Neural progenitor cell (in vitro differentiated cells): ENCODE data around the gene IL17B. TPM values are rescaled to one million over a fixed set of nuclear protein-coding genes. Genes with fewer than 3 reads are reported as not detected.

Source experiments
- DNase-seq: peaks from one replicate; pipeline ENCODE4 v3.0.0-alpha.2; 2016; ENCODE audit warnings: low spot score
- H2AFZ ChIP-seq: fragments of 200-600 bp; sonication (generic); replicated peaks from 2 replicates; pipeline ENCODE4 v1.6.1; 2016; ENCODE audit warnings: antibody characterized with exemption
- H3F3A ChIP-seq: fragments of 200-600 bp; sonication (generic); 2 replicates; pipeline ENCODE4 v1.6.1; 2016; ENCODE audit warnings: antibody characterized with exemption, low read depth
- H3K27ac ChIP-seq: fragments of 200-600 bp; sonication (generic); 2 replicates; pipeline ENCODE4 v1.5.1; 2016; ENCODE audit warnings: mild to moderate bottlenecking
- H3K27me3 ChIP-seq: fragments of 200-600 bp; sonication (generic); 2 replicates; pipeline ENCODE4 v1.6.1; 2016; ENCODE audit warnings: mild to moderate bottlenecking, moderate library complexity
- H3K36me3 ChIP-seq: fragments of 200-600 bp; sonication (generic); 2 replicates; pipeline ENCODE4 v1.5.1; 2016
- H3K4me1 ChIP-seq: fragments of 200-600 bp; sonication (generic); 2 replicates; pipeline ENCODE4 v1.6.1; 2016; ENCODE audit warnings: mixed run types
- H3K4me2 ChIP-seq: fragments of 200-600 bp; sonication (generic); 2 replicates; pipeline ENCODE4 v1.6.1; 2016
- H3K4me3 ChIP-seq: fragments of 200-600 bp; sonication (generic); 2 replicates; pipeline ENCODE4 v1.5.1; 2016
- H3K79me2 ChIP-seq: fragments of 200-600 bp; sonication (generic); 2 replicates; pipeline ENCODE4 v1.6.1; 2016; ENCODE audit warnings: low read depth
- H3K9ac ChIP-seq: fragments of 200-600 bp; sonication (generic); 2 replicates; pipeline ENCODE4 v1.6.1; 2016
- H3K9me3 ChIP-seq: fragments of 200-600 bp; sonication (generic); 2 replicates; pipeline ENCODE4 v1.5.1; 2016; ENCODE audit warnings: low read depth
- H4K20me1 ChIP-seq: fragments of 200-600 bp; sonication (generic); 2 replicates; pipeline ENCODE4 v1.6.1; 2016; ENCODE audit warnings: low read depth
- H3K27ac Mint-ChIP-seq: 3 replicates; pipeline ENCODE4 v1.8.0; 2021; ENCODE audit warnings: mixed read lengths
- H3K27me3 Mint-ChIP-seq: 2 replicates; pipeline ENCODE4 v1.8.0; 2022; ENCODE audit warnings: low read depth, mild to moderate bottlenecking, inconsistent platforms, moderate library complexity, mixed read lengths; ENCODE audit not compliant: insufficient read depth
- H3K36me3 Mint-ChIP-seq: 3 replicates; pipeline ENCODE4 v1.8.0; 2021; ENCODE audit warnings: mixed read lengths
- H3K4me1 Mint-ChIP-seq: 3 replicates; pipeline ENCODE4 v1.8.0; 2021; ENCODE audit warnings: mixed read lengths
- H3K4me3 Mint-ChIP-seq: 3 replicates; pipeline ENCODE4 v1.8.0; 2021; ENCODE audit warnings: mild to moderate bottlenecking, moderate library complexity, mixed read lengths
- H3K9me3 Mint-ChIP-seq: 3 replicates; pipeline ENCODE4 v1.8.0; 2020; ENCODE audit warnings: mixed read lengths
- EZH2 ChIP-seq: fragments of 200-600 bp; sonication (generic); IDR thresholded peaks from 2 replicates; pipeline ENCODE4 v1.6.1; 2017; ENCODE audit warnings: antibody characterized with exemption, mild to moderate bottlenecking, moderate library complexity
- EZH2phosphoT487 ChIP-seq: fragments of 200-600 bp; sonication (generic); IDR thresholded peaks from 2 replicates; pipeline ENCODE4 v1.6.1; 2017; ENCODE audit warnings: antibody characterized with exemption
- total RNA-seq: library from RNA; depleted of rRNA; stranded (reverse); fragments of >200 nt; gene quantifications from 2 replicates; pipeline ENCODE4 v1.2.3, GENCODE V29; 2015; ENCODE audit warnings: low replicate concordance
- TF ChIP-seq, protein P1 (sequence below): fragments of 200-600 bp; sonication (generic); IDR thresholded peaks from 2 replicates; pipeline ENCODE4 v1.5.1; 2017; ENCODE audit warnings: antibody characterized with exemption, mild to moderate bottlenecking

The IL17B gene
- total RNA-seq, 1 donor from 2014 or later = not detected

DNA sequence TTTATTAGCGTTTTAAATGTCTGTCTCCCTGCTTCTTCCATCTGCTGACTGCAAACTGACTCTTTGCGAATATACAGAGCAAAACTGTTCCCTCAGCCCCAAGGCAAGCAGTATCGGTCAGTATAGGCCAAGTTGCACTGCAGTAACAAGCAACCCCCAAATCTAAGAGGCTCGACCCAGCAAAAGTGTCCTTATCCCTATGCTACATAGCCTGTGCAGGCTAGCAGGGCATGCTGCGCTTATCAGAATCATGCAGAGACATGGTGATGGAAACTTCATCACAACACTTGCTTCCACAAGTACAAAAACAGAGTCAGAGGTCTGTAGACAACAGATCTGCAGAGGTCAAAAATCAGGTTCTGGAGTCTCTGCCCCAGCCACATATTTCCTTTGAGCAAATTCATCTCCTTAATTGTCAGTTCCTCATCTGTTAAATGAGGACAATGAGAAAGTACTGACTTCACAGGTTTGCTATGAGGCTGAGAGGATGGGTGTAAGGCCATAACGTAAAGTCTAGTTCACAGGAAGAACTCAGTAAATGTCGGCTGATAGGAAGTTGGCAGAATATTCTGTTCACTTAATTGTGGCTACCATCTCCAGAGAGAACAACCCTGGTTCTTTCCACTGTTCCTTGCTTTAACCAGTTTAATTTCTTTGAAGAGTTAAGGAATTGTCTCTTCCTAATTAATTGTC is 9.6 kb upstream of the IL17B start:
- Mint-ChIP-seq H3K4me3 (no peak overlapping the region), H3K27me3 (peaks cover 4% of the 10 kb centered on the region), H3K9me3 (peaks cover 2% of the 10 kb centered on the region), H3K4me1 (peaks cover 11% of the 10 kb centered on the region), H3K36me3 (no peaks in the 10 kb centered on the region), H3K27ac (no peak overlapping the region)
- Histone ChIP-seq H4K20me1 (no peaks in the 10 kb centered on the region), H2AFZ (no peak overlapping the region), H3F3A (no peaks in the 10 kb centered on the region), H3K9ac (no peak overlapping the region), H3K79me2 (no peaks in the 10 kb centered on the region), H3K9me3 (no peaks in the 10 kb centered on the region), H3K27me3 (no peaks in the 10 kb centered on the region), H3K4me2 (no peak overlapping the region), H3K36me3 (no peaks in the 10 kb centered on the region), H3K4me3 (no peak overlapping the region), H3K27ac (no peak overlapping the region), H3K4me1 (no peaks in the 10 kb centered on the region)
- no peak for TF ChIP-seq EZH2phosphoT487
- TF ChIP-seq EZH2 = no peak
- TF ChIP-seq, protein P1, sequence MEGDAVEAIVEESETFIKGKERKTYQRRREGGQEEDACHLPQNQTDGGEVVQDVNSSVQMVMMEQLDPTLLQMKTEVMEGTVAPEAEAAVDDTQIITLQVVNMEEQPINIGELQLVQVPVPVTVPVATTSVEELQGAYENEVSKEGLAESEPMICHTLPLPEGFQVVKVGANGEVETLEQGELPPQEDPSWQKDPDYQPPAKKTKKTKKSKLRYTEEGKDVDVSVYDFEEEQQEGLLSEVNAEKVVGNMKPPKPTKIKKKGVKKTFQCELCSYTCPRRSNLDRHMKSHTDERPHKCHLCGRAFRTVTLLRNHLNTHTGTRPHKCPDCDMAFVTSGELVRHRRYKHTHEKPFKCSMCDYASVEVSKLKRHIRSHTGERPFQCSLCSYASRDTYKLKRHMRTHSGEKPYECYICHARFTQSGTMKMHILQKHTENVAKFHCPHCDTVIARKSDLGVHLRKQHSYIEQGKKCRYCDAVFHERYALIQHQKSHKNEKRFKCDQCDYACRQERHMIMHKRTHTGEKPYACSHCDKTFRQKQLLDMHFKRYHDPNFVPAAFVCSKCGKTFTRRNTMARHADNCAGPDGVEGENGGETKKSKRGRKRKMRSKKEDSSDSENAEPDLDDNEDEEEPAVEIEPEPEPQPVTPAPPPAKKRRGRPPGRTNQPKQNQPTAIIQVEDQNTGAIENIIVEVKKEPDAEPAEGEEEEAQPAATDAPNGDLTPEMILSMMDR = no peak
- no peak for DNase-seq

DNA sequence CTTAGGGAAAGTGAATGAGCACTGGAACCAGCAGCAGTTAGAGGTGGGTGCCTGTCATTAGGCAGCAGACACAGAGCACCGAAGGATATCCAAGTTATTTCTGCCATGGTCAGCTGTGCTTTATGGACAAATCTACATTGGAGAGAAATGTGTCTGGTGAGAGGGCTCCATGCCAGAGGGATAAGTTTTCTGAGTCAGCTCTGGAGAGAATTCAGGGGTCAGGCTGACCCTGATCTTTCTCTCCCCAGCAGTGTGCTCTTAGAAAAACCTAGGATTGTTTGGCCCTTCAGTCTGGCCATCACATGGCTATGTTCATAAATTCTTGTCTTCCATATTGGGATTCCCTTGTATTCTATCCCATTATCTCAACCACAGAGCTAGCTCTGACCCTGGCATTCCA is 8.9 kb upstream of the IL17B start:
- Histone ChIP-seq H2AFZ (no peak overlapping the region), H3K27ac (no peak overlapping the region), H3K9me3 (no peaks in the 10 kb centered on the region), H3K4me1 (no peaks in the 10 kb centered on the region), H3F3A (no peaks in the 10 kb centered on the region), H3K9ac (no peak overlapping the region), H4K20me1 (no peaks in the 10 kb centered on the region), H3K4me2 (no peak overlapping the region), H3K36me3 (no peaks in the 10 kb centered on the region), H3K27me3 (no peaks in the 10 kb centered on the region), H3K4me3 (no peak overlapping the region), H3K79me2 (no peaks in the 10 kb centered on the region)
- Mint-ChIP-seq H3K36me3 (no peaks in the 10 kb centered on the region), H3K27ac (no peak overlapping the region), H3K9me3 (peaks cover 2% of the 10 kb centered on the region), H3K4me1 (peaks cover 11% of the 10 kb centered on the region), H3K27me3 (peaks cover 4% of the 10 kb centered on the region), H3K4me3 (no peak overlapping the region)
- DNase-seq = no peak
- TF ChIP-seq EZH2phosphoT487 (no peak), EZH2 (no peak)
- TF ChIP-seq, protein P1 = no peak

DNA sequence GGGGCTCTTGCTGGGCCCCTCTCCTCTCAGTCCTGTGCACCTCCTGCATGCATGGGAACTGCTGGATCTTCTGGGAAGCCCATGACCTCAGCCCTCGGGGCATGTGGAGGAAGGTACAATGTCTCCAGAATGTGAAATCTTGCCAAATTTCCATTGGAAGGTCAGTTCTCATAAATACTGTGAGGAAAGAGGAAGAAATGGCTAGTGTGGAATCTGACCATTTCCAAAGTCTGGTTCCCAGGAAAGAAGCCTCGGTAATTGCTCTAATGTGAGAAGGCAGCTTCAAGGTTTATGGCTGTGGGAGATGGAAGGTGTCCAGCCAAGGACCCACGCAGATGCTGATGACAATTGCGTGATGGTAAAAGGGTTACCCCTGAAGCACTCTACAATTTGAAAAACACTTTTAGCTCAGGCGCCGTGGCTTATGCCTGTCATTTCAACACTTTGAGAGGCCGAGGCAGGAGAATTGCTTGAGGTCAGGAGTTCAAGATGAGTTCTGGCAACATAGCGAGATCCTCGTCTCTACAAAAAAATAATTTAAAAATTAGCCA is 8.1 kb upstream of the IL17B start:
- no peaks in the 10 kb centered on the region for H3K4me1 ChIP-seq
- H3K4me3 ChIP-seq = no peak overlapping the region
- H3K9ac ChIP-seq = no peak overlapping the region
- Mint-ChIP-seq H3K4me3 (no peak overlapping the region), H3K4me1 (peaks cover 17% of the 10 kb centered on the region), H3K36me3 (no peaks in the 10 kb centered on the region), H3K9me3 (peaks cover 2% of the 10 kb centered on the region), H3K27ac (no peak overlapping the region), H3K27me3 (peaks cover 2% of the 10 kb centered on the region)
- TF ChIP-seq EZH2phosphoT487 (no peak), EZH2 (no peak)
- TF ChIP-seq, protein P1 = no peak
- no peak overlapping the region for H3K4me2 ChIP-seq
- no peak overlapping the region for H2AFZ ChIP-seq
- H3K36me3 ChIP-seq = no peaks in the 10 kb centered on the region
- H3F3A ChIP-seq = no peaks in the 10 kb centered on the region
- H4K20me1 ChIP-seq = no peaks in the 10 kb centered on the region
- no peak for DNase-seq
- H3K9me3 ChIP-seq = no peaks in the 10 kb centered on the region
- H3K27ac ChIP-seq = no peak overlapping the region
- no peaks in the 10 kb centered on the region for H3K79me2 ChIP-seq
- H3K27me3 ChIP-seq = no peaks in the 10 kb centered on the region
